SK-N-SH (cell line): ENCODE data around the gene CLMP. TPM values are rescaled to one million over a fixed set of nuclear protein-coding genes. Genes with fewer than 3 reads are reported as not detected.
"Not testable (repeated sequence)": the region's sequence is repeated elsewhere in the genome, so short reads cannot be mapped to it uniquely, and the experiment has no call there.

ENCODE experiments used
- CTCF ChIA-PET: fragments of 300-600, 350-600 bp; formaldehyde crosslinking; extraction: SDS; loops from one replicate; lab custom pipeline; 2021; lab: Yijun Ruan, JAX
- POLR2A ChIA-PET: fragments of 350-600 bp; sonication (Branson Sonifier 250); formaldehyde crosslinking; extraction: SDS; loops from one replicate; lab custom pipeline; 2020; ENCODE audit warnings: antibody characterized with exemption, inconsistent platforms; lab: Yijun Ruan, JAX
- DNase-seq: peaks from one replicate; pipeline ENCODE4 v3.0.0; 2012
- H2AFZ ChIP-seq: fragments of 200-600 bp; sonication (generic); 2 replicates; pipeline ENCODE4 v1.8.1; 2016; ENCODE audit warnings: antibody characterized with exemption, mild to moderate bottlenecking, low read depth
- H3F3A ChIP-seq: fragments of 200-600 bp; sonication (generic); replicated peaks from 2 replicates; pipeline ENCODE3; 2016; ENCODE audit warnings: antibody characterized with exemption, mild to moderate bottlenecking; ENCODE audit not compliant: insufficient read depth
- H3K27ac ChIP-seq, 2 experiments: fragments of 200-500 bp in 1 of 2; fragments of 200-600 bp in 1 of 2; sonication (Bioruptor generic) in 1 of 2; sonication (generic), shearing (Covaris generic) in 1 of 2; 2 replicates each; pipeline versions ENCODE4 v1.5.1 to v1.6.1; 2014 to 2016; ENCODE audit warnings: low read depth in 2 of 2, inconsistent platforms in 1 of 2, low read length in 1 of 2, mild to moderate bottlenecking in 1 of 2, mixed read lengths in 1 of 2
- H3K27me3 ChIP-seq: fragments of 200-600 bp; sonication (generic), shearing (Covaris generic); 2 replicates; pipeline ENCODE4 v1.6.1; 2016; ENCODE audit warnings: mixed run types; ENCODE audit not compliant: insufficient read depth
- H3K36me3 ChIP-seq, 2 experiments: fragments of 200-500 bp in 1 of 2; fragments of 200-600 bp in 1 of 2; sonication (Bioruptor generic) in 1 of 2; sonication (generic) in 1 of 2; replicated peaks in 1 of 2; 2 replicates each; pipeline versions ENCODE3 to v1.5.1; 2014 to 2016; ENCODE audit warnings: low read length in 1 of 2, mild to moderate bottlenecking in 1 of 2; ENCODE audit not compliant: insufficient read depth in 2 of 2, control insufficient read depth in 1 of 2
- H3K4me1 ChIP-seq, 2 experiments: fragments of 200-500 bp in 1 of 2; fragments of 200-600 bp in 1 of 2; sonication (Bioruptor generic) in 1 of 2; sonication (generic), shearing (Covaris generic) in 1 of 2; 2 replicates each; pipeline versions ENCODE4 v1.5.1 to v1.6.1; 2014 to 2016; ENCODE audit warnings: low read depth in 1 of 2, low read length in 1 of 2, mixed run types in 1 of 2; ENCODE audit not compliant: insufficient read depth in 2 of 2, control insufficient read depth in 1 of 2
- H3K4me2 ChIP-seq: fragments of 200-600 bp; sonication (generic), shearing (Covaris generic); 2 replicates; pipeline ENCODE4 v1.6.1; 2017; ENCODE audit warnings: mixed run types
- H3K4me3 ChIP-seq, 2 experiments: fragments of 200-500 bp in 1 of 2; fragments of 200-600 bp in 1 of 2; sonication (Bioruptor generic) in 1 of 2; sonication (generic), shearing (Covaris generic) in 1 of 2; 2 replicates each; pipeline versions ENCODE4 v1.5.1 to v1.8.1; 2014 to 2016; ENCODE audit warnings: low read depth in 2 of 2, inconsistent platforms in 1 of 2, low read length in 1 of 2, mild to moderate bottlenecking in 1 of 2, mixed read lengths in 1 of 2, moderate library complexity in 1 of 2
- H3K79me2 ChIP-seq: fragments of 200-600 bp; sonication (generic); 2 replicates; pipeline ENCODE4 v1.8.1; 2017; ENCODE audit warnings: mild to moderate bottlenecking; ENCODE audit not compliant: insufficient read depth
- H3K9ac ChIP-seq: fragments of 200-600 bp; sonication (generic); 2 replicates; pipeline ENCODE4 v1.6.1; 2017; ENCODE audit warnings: mixed run types
- H3K9me2 ChIP-seq: fragments of 200-600 bp; sonication (generic); 2 replicates; pipeline ENCODE4 v1.6.1; 2017; ENCODE audit warnings: mixed run types
- H3K9me3 ChIP-seq: fragments of 200-600 bp; sonication (generic); 2 replicates; pipeline ENCODE4 v1.6.1; 2017; ENCODE audit warnings: mixed run types, mild to moderate bottlenecking, moderate library complexity
- H4K20me1 ChIP-seq: fragments of 200-600 bp; sonication (generic); 2 replicates; pipeline ENCODE4 v1.6.1; 2017; ENCODE audit warnings: mild to moderate bottlenecking, mixed run types; ENCODE audit not compliant: insufficient read depth
- GABPA ChIP-seq: IDR thresholded peaks from 2 replicates; pipeline ENCODE4 v1.4.0; 2012; ENCODE audit warnings: low read depth, mild to moderate bottlenecking
- GATA2 ChIP-seq: sonication (generic); formaldehyde crosslinking; IDR thresholded peaks from 2 replicates; pipeline ENCODE4 v1.5.0; 2020; ENCODE audit warnings: mild to moderate bottlenecking, missing genetic modification reagents
- JUND ChIP-seq: IDR thresholded peaks from 2 replicates; pipeline ENCODE4 v1.4.0; 2012
- MEF2A ChIP-seq: IDR thresholded peaks from 2 replicates; pipeline ENCODE4 v1.4.0; 2012; ENCODE audit warnings: low read depth, borderline replicate concordance
- MXI1 ChIP-seq: IDR thresholded peaks from 2 replicates; pipeline ENCODE4 v1.6.1; 2012; ENCODE audit warnings: mild to moderate bottlenecking, low read depth, low read length, improper control_type of control experiment
- NRF1 ChIP-seq: IDR thresholded peaks from 2 replicates; pipeline ENCODE4 v1.6.1; 2012; ENCODE audit warnings: low read depth, mild to moderate bottlenecking, low read length
- POLR2AphosphoS5 ChIP-seq: IDR thresholded peaks from 2 replicates; pipeline ENCODE4 v1.6.1; 2012; ENCODE audit warnings: low read depth, low read length
- RAD21 ChIP-seq: IDR thresholded peaks from 2 replicates; pipeline ENCODE4 v1.6.1; 2012; ENCODE audit warnings: mild to moderate bottlenecking, low read length
- RCOR1 ChIP-seq: fragments of 150-350 bp; IDR thresholded peaks from 2 replicates; pipeline ENCODE4 v1.6.1; 2017; ENCODE audit warnings: antibody characterized with exemption, low read length
- RFX5 ChIP-seq: IDR thresholded peaks from 2 replicates; pipeline ENCODE4 v1.6.1; 2012; ENCODE audit warnings: mild to moderate bottlenecking, improper control_type of control experiment, low read length
- YY1 ChIP-seq: IDR thresholded peaks from 2 replicates; pipeline ENCODE4 v1.4.0; 2012; ENCODE audit warnings: low read depth, mild to moderate bottlenecking
- WGBS: methylation state at CpG from one replicate; pipeline ENCODE4 v1.1.6; 2017; ENCODE audit warnings: low lambda C conversion rate; 5-methylcytosine and 5-hydroxymethylcytosine counted together
- polyA plus RNA-seq, 3 experiments: library from polyadenylated mRNA; depleted of rRNA; stranded (reverse); fragments of >200 nt; gene quantifications; 2 replicates each; pipeline ENCODE4 v1.2.3, GENCODE V29; 2012
- TF ChIP-seq, protein P1 (sequence below): IDR thresholded peaks from 2 replicates; pipeline ENCODE4 v1.4.0; 2012; ENCODE audit warnings: low read depth
- TF ChIP-seq, protein P2 (sequence below): fragments of 150-350 bp; IDR thresholded peaks from 2 replicates; pipeline ENCODE4 v1.6.1; 2017; ENCODE audit warnings: antibody characterized with exemption, low read length, low read depth, borderline replicate concordance
- TF ChIP-seq, protein P3 (sequence below): IDR thresholded peaks from 2 replicates; pipeline ENCODE4 v1.4.0; 2012; ENCODE audit warnings: low read depth, borderline replicate concordance
- TF ChIP-seq, protein P4 (sequence below): fragments of 200-600 bp; sonication (generic); IDR thresholded peaks from 2 replicates; pipeline ENCODE4 v1.6.1; 2017; ENCODE audit warnings: antibody characterized with exemption, mild to moderate bottlenecking, moderate library complexity

CLMP gene
- polyA plus RNA-seq, 1 of the 3 experiments (the other 2 are of a cell fraction), result 61.9 TPM

DNA sequence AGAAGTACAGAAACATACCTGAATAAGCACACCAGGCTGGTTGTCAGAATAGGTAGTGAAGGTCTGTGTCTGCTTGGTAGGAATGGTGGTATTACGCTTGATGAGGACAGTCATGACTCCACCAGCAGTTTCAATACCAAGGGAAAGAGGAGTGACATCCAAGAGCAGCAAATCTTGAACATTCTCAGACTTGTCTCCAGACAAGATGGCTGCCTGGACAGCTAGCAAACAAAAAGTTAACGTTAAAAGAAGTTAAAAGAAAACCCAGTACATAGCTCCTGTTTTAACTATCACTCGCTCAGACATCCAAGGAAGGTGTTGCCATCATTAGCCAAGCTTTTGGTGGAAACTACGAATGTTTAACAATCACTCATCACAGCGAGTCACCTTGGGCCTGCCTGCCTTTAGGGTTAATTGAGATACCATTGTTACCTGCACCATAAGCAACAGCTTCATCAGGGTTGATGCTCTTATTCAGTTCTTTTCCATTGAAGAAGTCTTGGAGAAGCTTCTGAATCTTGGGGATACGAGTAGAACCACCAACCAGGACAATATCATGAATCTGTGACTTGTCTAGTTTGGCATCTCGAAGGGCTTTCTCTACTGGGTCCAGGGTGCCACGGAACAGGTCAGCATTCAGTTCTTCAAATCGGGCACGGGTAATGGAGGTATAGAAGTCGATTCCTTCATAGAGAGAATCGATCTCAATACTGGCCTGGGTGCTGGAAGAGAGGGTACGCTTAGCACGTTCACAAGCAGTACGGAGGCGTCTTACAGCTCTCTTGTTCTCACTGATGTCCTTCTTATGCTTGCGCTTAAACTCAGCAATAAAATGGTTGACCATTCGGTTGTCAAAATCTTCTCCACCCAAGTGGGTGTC, 135.8 kb downstream of the CLMP start:
- H3K27me3 ChIP-seq, H2AFZ ChIP-seq, H3K9me3 ChIP-seq, H3K9me2 ChIP-seq, DNase-seq, POLR2A ChIA-PET: not testable (repeated sequence)
- Histone ChIP-seq H3K4me2 (peak overlapping the region; percentile 77), H3K4me3 (peak overlapping the region; percentile 80 to 94), H3F3A (peaks cover 85% of the 10 kb centered on the region), H4K20me1 (peaks cover 76% of the 10 kb centered on the region), H3K9ac (peak overlapping the region; percentile 100), H3K79me2 (peaks cover 70% of the 10 kb centered on the region), H3K36me3 (peaks cover 61 to 64% of the 10 kb centered on the region in 2 experiments), H3K27ac (peak overlapping the region; percentile 53 to 99), H3K4me1 (peaks cover 20 to 39% of the 10 kb centered on the region in 2 experiments)
- 21% methylated on average over 18 of the region's 18 CpGs for WGBS
- CTCF ChIA-PET, result interaction anchor here (1.0 to 3.6 kb wide), 5 partner anchors 43 to 278 kb away, joined by 3 to 19 read pairs (median 4); no protein-coding TSS in a partner anchor
- TF ChIP-seq, protein P1, sequence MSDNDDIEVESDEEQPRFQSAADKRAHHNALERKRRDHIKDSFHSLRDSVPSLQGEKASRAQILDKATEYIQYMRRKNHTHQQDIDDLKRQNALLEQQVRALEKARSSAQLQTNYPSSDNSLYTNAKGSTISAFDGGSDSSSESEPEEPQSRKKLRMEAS, result 0 out of 2 replicates have a peak, but pooled peaks have one; percentile 5
- TF ChIP-seq YY1, result peak; percentile 47; the same call in 1 of the 2 replicates

DNA sequence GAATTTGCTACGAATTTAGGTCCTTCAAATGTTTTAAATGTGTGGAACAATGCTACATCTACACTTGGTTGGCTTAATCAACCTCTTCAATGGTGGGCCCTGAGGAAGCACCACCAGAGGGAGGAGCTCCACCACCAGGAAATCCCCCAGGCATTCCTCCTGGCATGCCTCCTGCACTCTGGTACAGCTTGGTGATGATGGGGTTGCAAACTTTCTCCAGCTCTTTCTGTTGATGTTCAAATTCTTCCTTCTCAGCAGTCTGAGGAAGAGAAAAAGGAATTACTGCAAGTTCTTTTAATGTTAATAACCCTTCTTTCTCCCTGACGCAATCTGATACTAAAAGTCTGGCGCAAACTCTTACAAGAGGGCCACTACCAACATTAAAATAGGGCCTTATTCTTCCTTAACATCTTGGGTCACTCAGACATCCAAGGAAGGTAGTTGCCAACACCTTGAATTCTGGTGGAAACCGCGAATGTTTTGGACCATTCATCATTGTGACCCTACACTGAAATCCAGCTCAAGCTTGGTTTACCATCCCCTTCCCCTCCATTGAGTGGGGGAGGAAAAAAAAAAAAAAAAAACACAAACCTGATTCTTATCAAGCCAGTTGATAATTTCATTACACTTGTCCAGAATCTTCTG, 137.3 kb downstream of the CLMP start:
- POLR2A ChIA-PET, result interaction anchor here (0.5 to 0.9 kb wide), 3 partner anchors 11 to 189 kb away, joined by 3 to 5 read pairs (median 4); no protein-coding TSS in a partner anchor
- CTCF ChIA-PET, result interaction anchor here (0.6 to 5.9 kb wide), 8 partner anchors 11 to 276 kb away, joined by 3 to 74 read pairs (median 6); no protein-coding TSS in a partner anchor
- DNase-seq, result no peak
- TF ChIP-seq RFX5 (no peak), YY1 (no peak), RAD21 (no peak), GATA2 (CRISPR knock-in tag) (no peak), MEF2A (no peak), GABPA (no peak), NRF1 (no peak), POLR2AphosphoS5 (no peak), JUND (no peak), RCOR1 (no peak), MXI1 (no peak)
- TF ChIP-seq, protein P2, sequence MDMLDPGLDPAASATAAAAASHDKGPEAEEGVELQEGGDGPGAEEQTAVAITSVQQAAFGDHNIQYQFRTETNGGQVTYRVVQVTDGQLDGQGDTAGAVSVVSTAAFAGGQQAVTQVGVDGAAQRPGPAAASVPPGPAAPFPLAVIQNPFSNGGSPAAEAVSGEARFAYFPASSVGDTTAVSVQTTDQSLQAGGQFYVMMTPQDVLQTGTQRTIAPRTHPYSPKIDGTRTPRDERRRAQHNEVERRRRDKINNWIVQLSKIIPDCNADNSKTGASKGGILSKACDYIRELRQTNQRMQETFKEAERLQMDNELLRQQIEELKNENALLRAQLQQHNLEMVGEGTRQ, result no peak
- TF ChIP-seq, protein P3, sequence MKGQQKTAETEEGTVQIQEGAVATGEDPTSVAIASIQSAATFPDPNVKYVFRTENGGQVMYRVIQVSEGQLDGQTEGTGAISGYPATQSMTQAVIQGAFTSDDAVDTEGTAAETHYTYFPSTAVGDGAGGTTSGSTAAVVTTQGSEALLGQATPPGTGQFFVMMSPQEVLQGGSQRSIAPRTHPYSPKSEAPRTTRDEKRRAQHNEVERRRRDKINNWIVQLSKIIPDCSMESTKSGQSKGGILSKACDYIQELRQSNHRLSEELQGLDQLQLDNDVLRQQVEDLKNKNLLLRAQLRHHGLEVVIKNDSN, result no peak
- TF ChIP-seq, protein P1, result no peak
- TF ChIP-seq, protein P4, sequence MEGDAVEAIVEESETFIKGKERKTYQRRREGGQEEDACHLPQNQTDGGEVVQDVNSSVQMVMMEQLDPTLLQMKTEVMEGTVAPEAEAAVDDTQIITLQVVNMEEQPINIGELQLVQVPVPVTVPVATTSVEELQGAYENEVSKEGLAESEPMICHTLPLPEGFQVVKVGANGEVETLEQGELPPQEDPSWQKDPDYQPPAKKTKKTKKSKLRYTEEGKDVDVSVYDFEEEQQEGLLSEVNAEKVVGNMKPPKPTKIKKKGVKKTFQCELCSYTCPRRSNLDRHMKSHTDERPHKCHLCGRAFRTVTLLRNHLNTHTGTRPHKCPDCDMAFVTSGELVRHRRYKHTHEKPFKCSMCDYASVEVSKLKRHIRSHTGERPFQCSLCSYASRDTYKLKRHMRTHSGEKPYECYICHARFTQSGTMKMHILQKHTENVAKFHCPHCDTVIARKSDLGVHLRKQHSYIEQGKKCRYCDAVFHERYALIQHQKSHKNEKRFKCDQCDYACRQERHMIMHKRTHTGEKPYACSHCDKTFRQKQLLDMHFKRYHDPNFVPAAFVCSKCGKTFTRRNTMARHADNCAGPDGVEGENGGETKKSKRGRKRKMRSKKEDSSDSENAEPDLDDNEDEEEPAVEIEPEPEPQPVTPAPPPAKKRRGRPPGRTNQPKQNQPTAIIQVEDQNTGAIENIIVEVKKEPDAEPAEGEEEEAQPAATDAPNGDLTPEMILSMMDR, result no peak; the same call in 1 of the 2 replicates
- TF ChIP-seq, all 33 proteins: peak for 0
- H3K4me1 ChIP-seq, result peaks cover 9 to 32% of the 10 kb centered on the region in 2 experiments; a peak in 3 of 4 replicates
- 78% methylated on average over 5 of the region's 5 CpGs for WGBS
- peak overlapping the region; percentile 64 to 99; a peak in 3 of 4 replicates for H3K27ac ChIP-seq
- peak overlapping the region in 1 of 2 experiments; percentile 94; a peak in 1 of 4 replicates for H3K4me3 ChIP-seq
- H4K20me1 ChIP-seq, result peaks cover 84% of the 10 kb centered on the region
- no peak overlapping the region for H2AFZ ChIP-seq
- peaks cover 88% of the 10 kb centered on the region for H3F3A ChIP-seq
- H3K36me3 ChIP-seq, result peaks cover 69 to 72% of the 10 kb centered on the region in 2 experiments
- H3K79me2 ChIP-seq, result peaks cover 55% of the 10 kb centered on the region
- H3K4me2 ChIP-seq, result peak overlapping the region; percentile 77
- no peaks in the 10 kb centered on the region for H3K9me3 ChIP-seq
- no peaks in the 10 kb centered on the region for H3K27me3 ChIP-seq
- H3K9me2 ChIP-seq, result no peaks in the 10 kb centered on the region
- H3K9ac ChIP-seq, result peak overlapping the region; percentile 100; the same call in 1 of the 2 replicates
